Left cardiac atrium (tissue), 4 donors: Measurements from ENCODE around the gene PDE1C. TPM values are rescaled to one million over a fixed set of nuclear protein-coding genes. Genes with fewer than 3 reads are reported as not detected.

Experiments
- ATAC-seq, 2 donors: fragments of 200-7000 bp; cut with Tn5 transposase; one replicate each; pipeline ENCODE4 v1.9.1; 2020; ENCODE audit warnings: mild to moderate bottlenecking in 2 of 2, moderate library complexity in 2 of 2
- DNase-seq: peaks from one replicate; pipeline ENCODE4 v3.0.0-alpha.2; 2020
- intact Hi-C, 2 donors: fragments of 100-400 bp; cut with DNase I; formaldehyde crosslinking; loops; one replicate each; pipeline versions ENCODE4 v1.14.1 to v1.15.1; 2022 to 2023
- long read RNA-seq: library from polyadenylated mRNA; unstranded; transcript quantifications from one replicate; pipeline ENCODE4 v2.0.0, GENCODE V29; 2021
- total RNA-seq, 2 donors: library from RNA; stranded (reverse); fragmentation: NEBNext Ultra II Directional; extraction: Animal tissue kit (Norgen Biotek cat#: 25700); gene quantifications; one replicate each; pipeline ENCODE4 v1.2.1, GENCODE V29; 2021
- donor health status: DM: no; HTN: yes; CAD: no.
- donor health status: DM: no; HTN: yes; CAD: no; lungs with severe emphysema.
- donor health status: DM: yes; HTN: yes; CAD: no.
- donor health status: Dilated cardiomyopathy.

Gene PDE1C
- total RNA-seq: 10 to 100 TPM; 44.2 to 50.8 TPM
- long read RNA-seq, transcript PDE1C-205 (18 exons, 2,952 nt): minor isoform, 7 of 32 reads
- long read RNA-seq, transcript PDE1C-202 (17 exons, 2,420 nt): major isoform, 8 of 32 reads
- long read RNA-seq, partial matches to known transcripts: 8 of 32 reads
- long read RNA-seq, other reads (novel, unspliced or antisense): 8 of 32 reads

DNA sequence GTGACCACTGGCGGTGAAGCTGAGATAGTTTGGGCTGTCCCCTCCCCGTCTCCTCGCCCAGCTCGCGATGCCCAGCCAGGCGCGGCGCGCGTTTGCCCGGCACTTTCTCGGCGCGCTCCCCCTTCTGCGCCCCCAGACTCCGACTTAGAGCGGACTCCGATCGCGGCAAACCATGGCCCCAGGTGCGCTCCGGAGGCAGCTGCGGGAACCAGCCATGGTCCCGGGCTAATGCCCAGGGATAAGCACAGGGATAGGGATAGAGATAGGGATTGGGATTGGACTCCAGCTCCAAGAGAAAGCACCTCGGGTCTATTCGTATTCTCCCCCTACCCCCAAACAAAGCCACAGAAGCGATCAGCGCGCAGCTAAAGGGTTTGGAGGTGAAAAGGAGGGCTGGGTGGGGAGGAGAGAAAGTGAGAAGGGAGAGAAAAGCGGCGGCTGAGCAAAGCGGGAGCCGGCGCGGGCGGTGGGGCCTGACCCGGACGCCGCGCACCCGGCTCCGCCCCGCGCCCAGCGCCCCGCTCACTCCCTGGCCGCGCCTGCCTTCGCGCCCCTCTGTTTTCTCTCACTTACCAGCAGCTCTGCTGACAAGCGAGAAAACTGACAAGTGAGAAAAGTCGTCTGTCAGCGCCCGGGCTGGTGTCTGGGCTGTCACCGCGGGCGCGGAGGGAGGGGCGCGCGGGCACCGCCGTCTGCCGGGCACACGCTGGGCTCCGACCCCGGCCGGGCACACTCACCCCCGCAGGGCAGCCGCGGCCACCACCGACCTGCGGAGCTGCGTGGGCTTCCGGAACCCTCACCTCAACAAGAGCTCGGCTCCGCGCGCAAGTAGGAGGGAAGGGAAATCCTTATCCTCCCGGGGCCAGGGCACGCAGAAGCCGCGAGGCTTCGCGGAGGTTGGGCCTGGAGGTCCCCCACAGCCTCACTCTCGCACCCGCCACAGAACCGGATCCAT, at the start of gene PDE1C:
PDE1C (minus strand) TSS at position 2 of the 955 bp plus-strand sequence.
- intact Hi-C loops: loop anchor here in 1 of 2 donors (5.0 kb wide), 1 partner anchor 82 kb away; no protein-coding TSS in a partner anchor
- ATAC-seq: peak; percentile 92 to 93
- DNase-seq: peak; percentile 67

DNA sequence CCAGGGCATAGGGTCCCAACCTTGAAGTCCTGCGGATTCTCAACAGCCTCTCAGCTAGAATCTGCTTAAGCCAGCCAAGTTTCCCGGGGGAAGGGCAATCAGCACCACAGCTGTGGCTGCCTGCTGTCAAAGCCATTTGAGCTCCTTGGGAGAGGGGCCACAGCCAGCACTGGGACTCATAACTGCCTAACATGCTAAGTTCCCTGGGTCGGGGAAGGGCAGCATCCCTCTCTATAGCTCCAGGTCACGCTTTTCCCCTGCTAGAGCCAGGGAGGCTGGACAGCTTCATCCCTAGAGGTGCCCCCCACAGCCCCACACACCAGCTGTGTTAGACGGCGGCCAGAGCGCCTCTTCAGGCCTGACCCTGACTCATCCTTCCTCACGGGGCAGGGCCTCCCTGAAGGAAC, 49.6 kb upstream of the PDE1C start:
- peak; percentile 30 to 50 for ATAC-seq
- intact Hi-C loops: no loop called here
- DNase-seq: no peak

DNA sequence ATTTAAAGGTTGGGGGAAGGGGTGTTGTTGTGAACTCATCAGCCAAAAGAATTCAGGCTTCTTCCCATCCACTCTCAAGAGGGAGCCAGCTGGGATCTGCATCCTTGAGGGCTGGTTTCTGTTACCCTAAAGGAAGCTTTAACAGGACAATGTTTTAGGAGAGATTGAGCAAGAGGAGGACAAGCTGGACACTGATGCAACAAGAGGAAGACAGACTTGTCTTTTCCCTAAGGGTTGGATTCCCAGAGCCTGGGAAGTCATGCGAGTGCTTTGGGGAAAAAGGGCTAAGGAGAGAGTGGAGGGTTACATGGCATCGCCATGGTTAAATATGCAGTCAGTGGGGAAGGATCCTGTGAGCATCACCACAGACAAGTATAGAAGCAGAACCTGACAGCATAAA, 47.6 kb upstream of the PDE1C start:
- no peak for ATAC-seq
- intact Hi-C loops: no loop called here

DNA sequence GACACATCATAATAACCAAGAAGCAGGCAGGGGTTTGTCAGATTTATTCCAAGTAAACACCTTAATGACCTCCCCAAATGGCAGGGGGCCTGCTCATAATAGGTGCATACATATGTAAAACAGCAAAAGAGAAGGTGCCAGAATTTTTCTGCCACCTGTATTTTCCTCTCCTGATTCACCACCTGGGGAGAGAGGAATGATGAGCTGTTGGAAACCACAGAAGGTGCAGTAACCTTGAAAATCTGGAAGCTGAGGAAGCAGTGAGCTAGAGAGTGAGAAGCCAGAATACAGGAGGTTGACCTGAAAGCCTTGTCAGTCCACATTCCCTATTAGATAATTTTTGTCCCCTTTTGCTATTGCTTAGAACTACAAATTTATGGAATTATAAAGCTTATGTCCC, 46.2 kb upstream of the PDE1C start:
- DNase-seq (no peak), ATAC-seq (no peak)
- intact Hi-C loops: no loop called here

More for the DNA sequence above, 47.6 kb upstream of the PDE1C start:
- DNase-seq: no peak

DNA sequence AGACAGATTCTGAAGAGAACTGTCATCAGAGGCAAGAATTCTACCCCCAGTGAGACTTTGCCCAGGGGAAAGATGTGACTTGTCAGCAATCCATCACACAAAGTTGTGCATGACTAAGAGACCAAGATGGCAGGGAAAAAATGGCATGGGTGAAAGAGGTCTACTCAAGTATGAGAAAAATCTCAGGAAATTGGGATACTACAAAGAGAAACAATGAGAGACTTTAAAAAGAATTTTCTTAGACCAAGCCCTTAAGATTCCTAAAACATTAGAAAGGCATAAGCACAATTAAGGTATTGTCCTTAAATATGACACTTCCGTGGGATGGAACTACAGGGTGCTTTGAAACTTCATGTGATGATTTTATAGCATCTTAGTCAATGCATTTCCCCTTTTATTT, 45.6 kb upstream of the PDE1C start:
- intact Hi-C loops: no loop called here
- ATAC-seq (no peak), DNase-seq (no peak)

DNA sequence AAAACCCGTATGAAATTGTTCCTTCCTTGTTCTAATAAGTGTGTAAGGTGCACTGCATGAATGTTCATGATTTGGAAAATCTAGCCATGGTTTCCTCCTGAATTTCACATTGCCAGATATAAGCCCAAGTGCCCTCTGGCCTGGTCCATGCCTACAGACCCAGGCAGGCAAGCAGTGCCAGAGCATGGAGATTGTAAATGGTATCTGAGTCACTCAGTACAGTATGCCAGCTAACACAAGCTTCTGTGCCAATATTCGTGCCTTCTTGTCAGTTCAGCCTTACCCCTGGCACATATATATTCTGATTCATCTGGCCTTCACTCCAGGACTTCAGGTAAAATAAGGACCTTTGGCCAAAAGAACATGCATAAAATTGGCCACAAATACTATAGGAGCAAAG, 38.4 kb upstream of the PDE1C start:
- ATAC-seq (peak; percentile 47 to 91), DNase-seq (no peak)
- intact Hi-C loops: loop anchor here in 1 of 2 donors (10.0 kb wide), 1 partner anchor 476 kb away; no protein-coding TSS in a partner anchor

DNA sequence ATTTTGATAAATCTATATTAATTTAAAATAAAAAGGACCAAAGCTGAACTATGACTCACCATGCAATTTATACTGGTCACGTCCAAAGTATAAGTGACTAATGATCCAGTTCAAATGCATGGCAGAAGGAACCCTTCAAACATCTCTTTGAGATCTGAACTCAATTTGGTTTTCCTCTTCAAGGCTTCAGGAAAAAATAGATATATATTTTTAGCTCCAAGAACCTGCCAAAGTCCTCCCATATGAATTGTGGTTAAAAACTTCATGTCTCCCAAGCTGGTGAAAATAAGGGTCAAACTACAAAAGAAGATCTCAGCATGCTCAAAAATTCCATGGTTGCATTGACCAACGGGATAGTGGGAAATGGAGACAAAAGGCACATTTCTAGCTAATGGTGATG, 34.6 kb upstream of the PDE1C start:
- DNase-seq (no peak), ATAC-seq (no peak)
- intact Hi-C loops: loop anchor here in 1 of 2 donors (5.0 to 10.0 kb wide), 2 partner anchors 53 to 480 kb away; no protein-coding TSS in a partner anchor

DNA sequence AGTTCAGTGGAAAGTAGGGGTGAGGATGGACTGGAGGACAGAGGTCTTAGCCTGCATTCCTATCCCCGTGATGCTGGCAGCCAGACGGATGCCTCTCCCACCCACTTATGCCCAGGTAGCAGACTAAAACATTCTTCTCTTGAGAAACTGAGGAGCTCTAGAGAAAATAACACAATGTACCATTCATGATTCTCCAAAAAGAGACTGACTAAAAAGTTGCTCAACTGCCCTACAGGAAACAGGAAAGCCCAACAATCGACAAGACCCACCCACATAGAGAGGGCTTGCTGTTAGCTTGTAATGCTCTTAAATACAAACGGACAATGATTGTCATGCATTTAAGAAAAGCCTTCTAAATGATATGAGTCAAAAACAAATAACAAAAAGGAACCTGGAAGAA, 33.2 kb upstream of the PDE1C start:
- DNase-seq (no peak), ATAC-seq (no peak)
- intact Hi-C loops: loop anchor here in 1 of 2 donors (5.0 to 10.0 kb wide), 2 partner anchors 54 to 481 kb away; no protein-coding TSS in a partner anchor

DNA sequence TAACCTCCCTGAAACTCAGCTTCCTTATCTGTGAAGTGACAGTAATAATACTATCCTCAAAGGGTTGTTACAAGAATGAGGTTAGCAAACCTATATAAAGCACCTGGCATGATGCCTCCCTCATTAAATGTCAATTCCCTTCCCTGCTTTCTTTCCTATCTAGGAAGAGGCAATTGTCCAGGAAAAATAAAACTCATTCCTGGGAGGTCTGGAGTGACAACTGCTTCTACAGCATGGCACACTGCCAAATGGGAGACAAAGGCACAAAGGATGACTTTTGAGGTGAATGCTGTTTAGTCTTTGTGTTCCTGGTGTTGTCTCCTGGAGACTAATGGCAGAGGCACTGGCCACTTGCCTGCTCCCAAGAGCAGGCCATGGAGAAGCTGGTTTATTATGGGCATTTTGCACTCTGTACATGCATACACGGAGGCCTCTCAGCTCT, 32.2 kb upstream of the PDE1C start:
- ATAC-seq (peak in 1 of 2 donors; percentile 59), DNase-seq (peak; percentile 45)
- intact Hi-C loops: loop anchor here in 1 of 2 donors (5.0 to 10.0 kb wide), 2 partner anchors 55 to 482 kb away; no protein-coding TSS in a partner anchor

DNA sequence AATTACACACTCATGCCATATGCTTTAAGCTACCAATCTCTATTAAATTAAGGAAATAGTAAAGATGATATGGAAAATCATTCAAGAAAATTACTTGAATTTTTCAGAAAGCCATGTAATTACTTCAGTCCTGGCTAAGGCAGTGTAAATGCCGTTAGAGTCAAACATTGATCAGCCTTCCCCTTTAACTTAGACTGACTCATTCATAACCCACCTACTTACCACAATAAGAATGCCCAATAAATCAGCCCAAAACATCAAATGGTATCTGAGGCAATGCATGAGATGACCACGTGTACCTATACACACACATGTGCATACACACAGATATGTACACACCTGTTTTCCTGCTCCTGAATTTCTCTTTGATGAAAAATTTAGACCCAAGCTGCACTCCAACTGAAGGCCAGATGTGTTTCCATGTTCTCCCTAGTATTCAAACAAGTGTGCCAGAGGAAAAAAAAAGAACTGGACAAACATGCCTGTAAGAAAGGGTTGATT, 30.2 kb upstream of the PDE1C start:
- DNase-seq (no peak), ATAC-seq (no peak)

DNA sequence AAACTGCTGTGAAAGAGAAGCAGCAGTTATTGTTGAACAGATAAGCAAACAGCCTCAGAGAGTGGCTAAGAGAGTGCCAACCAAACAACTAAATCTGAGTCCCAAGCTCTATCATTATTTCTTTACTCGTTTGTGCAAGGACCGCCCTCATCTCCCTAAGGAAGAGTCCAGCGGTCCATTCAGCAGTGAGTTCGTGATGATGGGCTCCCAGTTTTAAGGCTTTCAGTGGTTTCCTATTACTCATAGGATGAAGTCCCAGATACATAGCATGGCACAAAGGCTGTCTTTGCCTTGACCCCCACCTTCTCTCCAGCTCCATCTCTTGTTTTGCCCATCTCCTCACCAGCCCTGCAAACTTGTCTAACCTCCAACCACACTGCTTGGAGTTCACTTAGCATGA, 24.3 kb upstream of the PDE1C start:
- DNase-seq: no peak
- no peak for ATAC-seq
- intact Hi-C loops: no loop called here

More for the DNA sequence above, 30.2 kb upstream of the PDE1C start:
- intact Hi-C loops: loop anchor here in 1 of 2 donors (5.0 to 10.0 kb wide), 2 partner anchors 57 to 484 kb away; no protein-coding TSS in a partner anchor

DNA sequence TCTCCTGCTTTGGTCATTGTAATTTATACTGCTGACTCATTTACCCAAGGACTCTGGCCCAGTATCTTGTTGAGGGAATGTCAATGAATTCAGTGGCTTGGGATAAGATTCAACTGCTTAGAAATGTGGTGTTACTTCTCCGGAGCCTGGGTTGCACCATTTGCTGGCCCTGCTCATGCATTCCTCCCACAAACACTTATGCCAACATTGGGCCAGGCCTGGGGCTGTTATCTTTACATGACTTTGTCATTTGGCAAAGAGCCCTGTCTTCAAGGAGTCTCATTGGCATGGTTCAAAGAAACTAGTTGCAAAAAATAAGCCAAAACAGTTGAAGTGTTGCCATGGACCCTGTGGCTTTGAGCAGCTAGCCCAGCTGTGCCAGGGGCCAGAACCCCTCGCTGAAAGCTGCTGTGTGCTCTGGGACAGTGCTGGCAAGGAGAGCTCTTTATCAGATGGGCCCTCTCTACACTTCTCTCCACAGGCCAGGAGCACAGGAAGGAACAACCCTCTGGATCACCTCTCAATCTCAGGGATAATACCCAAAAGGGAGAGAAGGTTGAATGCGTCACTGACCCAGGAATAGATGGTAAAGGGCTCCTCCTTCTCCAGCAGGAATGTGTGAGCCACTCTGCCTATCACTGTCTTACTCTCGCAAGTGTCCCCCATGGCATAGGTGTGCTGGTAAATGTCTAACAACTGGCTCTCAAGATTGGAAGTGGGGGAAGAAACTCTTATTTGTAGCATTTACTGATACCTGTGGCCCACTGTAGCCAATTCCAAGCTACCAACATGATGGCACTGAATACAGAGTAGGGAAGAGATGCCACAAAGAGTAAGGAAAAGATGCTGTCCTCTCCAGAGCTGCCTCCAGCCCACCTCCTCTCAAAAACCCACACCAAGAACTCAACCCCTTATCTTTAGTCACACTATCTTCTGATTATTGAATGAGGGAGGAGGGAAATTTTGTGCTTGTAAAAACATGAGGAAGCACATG, 23.5 kb upstream of the PDE1C start:
- ATAC-seq (peak; percentile 92 to 94), DNase-seq (peak; percentile 69)
- intact Hi-C loops: no loop called here

DNA sequence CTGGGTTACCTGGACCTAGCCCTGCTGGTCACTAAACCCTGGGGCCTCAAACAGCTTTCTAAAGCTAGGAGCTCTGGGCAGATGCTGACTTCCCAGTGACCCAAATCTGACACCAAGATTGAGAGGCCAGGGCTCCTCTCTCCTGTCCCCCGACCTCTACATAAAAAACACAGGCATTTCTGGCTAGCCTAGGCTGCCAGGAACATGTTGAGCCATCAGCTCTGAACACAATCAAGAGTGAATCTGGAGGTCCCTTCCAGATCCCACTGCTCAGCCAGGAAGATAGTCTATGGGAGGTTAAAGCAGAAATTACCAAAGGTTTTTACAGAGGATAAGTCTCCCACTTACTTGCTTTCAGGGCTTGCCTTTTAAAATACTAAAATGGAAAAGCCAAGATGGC, 22.1 kb upstream of the PDE1C start:
- ATAC-seq (peak in 1 of 2 donors; percentile 26), DNase-seq (no peak)
- intact Hi-C loops: no loop called here

DNA sequence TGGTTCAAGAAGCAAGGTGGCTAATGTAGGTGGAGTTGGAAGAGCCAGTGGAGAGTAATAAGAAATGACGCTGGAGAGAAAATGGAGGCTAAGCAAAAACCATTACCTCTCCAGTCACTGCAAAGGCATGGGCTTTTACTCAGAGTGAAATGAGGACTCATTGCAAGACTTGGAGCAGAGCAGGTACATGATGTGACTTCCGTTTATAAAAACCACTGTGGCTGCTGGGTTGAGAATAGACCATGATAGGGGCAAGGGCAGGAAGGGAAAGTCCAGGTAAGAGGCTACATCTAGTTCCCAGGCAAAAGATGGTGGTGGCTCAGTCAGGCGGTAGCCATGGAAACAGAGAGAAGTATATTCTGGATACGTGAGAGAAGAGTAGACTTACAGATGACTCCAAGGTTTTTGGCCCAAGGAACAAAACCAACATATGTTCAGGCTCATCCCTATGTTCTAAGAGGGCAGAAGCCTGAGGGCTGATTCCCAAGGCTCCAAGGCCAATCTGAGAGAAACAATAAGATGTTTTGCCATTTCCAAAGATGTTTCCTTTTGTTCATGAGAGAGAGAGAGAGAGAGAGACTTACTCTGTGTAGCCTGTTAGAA, 21.5 kb upstream of the PDE1C start:
- no peak for ATAC-seq
- DNase-seq: no peak
- intact Hi-C loops: no loop called here

DNA sequence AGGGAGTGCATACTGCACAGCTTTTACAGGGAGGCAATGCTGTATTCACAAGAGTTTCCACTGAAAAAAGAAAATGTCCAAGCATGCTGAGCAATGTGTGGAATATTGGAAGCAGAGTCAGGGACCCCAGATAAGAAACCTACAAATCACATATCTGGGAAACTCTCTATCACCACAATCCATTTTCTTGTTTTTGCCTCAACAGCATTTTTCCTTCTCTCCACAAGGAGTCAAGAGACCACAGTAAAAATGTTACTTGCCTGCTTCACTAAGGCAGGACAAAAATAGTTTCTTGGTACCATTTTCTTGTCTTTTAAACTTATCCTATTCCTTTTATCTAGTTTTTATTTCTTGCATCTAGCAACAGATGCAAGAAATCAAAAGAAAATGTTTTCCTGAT, 19.5 kb upstream of the PDE1C start:
- intact Hi-C loops: no loop called here

DNA sequence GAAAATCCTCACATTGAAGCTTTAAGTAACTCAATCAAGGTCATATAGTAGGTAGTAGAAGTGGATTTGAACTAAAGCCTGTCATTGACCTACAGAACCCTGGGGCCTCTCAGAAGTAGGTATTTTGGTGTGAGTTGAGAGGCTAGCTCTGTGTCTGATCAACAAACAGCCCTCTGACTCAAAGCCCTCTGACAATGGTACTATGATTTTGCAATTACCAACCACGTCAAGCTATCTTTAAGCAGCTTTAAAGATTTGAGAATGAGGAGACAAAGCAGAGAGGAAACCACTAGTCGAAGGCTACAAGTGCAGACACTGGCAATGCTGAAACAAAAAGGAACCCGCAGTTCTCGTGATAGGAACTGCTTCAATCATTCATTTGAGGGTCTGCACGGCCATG, 19.0 kb upstream of the PDE1C start:
- ATAC-seq (no peak), DNase-seq (no peak)
- intact Hi-C loops: no loop called here

More for the DNA sequence above, 19.5 kb upstream of the PDE1C start:
- ATAC-seq (no peak), DNase-seq (no peak)

DNA sequence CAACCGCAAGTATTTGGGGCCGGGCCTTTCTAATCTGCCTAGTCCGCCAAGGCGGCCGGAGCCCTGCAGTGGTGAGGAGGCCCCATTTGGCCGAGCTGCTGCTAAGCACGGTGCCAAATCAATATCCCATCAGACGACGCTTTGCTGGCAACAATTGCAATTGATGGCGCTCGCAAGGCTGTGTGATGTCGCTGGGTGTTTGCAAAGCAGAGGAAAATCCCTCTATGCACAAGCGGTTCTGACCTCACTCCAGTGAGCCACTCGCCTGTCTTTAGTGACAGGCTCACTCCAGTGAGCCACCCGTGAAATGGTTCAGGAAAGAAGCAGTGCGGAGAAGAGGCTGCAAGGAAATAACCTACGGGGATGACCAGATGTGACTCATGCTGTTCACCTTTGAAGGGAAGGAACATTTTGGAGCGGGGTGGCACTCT, 18.3 kb upstream of the PDE1C start:
- ATAC-seq (peak in 1 of 2 donors; percentile 46), DNase-seq (no peak)
- intact Hi-C loops: no loop called here

DNA sequence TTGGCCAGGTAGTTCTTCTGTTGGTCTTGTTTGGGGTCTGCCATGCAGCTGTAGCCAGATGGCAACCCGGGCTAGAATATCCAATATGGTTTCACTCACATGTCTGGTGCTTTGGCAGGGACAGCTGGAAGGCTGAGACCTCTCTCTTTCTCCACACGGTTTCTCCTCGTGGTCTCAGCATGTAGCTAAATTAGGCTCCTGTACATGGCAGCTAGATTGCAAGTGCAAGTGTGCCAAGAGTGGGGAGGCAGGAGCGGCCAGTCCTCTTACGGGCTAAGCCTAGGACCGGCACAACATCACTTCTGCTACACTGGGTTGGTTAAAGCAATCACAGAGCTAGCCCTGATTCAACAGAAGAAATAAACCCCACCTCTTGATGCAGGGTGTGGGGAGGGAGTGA, 9.3 kb upstream of the PDE1C start:
- intact Hi-C loops: no loop called here
- peak; percentile 90 to 91 for ATAC-seq
- no peak for DNase-seq
